Measurements from ENCODE around the gene ANKRD6. TPM values are rescaled to one million over a fixed set of nuclear protein-coding genes. Genes with fewer than 3 reads are reported as not detected.

The ANKRD6 gene
- polyA plus RNA-seq, 10 donors = 5.6 to 14.1 (median 8.4) TPM

GRCh38 chr6:89649682-89650081, 216.7 kb downstream of the ANKRD6 start:
- no peak for DNase-seq

- no peak for DNase-seq
These were observed 217.6 kb downstream of the ANKRD6 start for GRCh38 chr6:89650579-89650978.

- DNase-seq = no peak
These were observed 222.2 kb downstream of the ANKRD6 start for GRCh38 chr6:89655122-89655521.

- DNase-seq = no peak
These were observed 224.7 kb downstream of the ANKRD6 start for GRCh38 chr6:89657445-89658158.

GRCh38 chr6:89660981-89661380, 228.0 kb downstream of the ANKRD6 start:
- DNase-seq = no peak

DNA sequence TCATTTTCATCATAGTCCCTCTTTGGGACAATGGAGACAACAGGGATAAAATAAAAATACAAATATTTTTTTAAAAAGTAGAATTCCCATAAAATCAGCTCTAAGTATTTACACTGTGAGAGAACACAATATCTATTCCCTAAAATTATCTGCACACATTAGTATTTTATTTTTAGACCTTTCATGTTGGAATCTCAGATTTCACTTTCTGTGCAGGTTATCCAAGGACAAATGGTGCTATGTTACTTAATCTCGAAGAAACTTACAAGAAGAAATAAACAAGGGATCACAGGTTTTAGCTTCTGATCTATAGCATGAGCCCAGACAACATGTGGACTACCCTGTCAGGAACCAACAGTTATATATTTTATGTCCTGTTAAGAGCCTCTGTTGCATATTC, 228.6 kb downstream of the ANKRD6 start:
- DNase-seq = no peak

GRCh38 chr6:89662659-89663223, 229.8 kb downstream of the ANKRD6 start:
- no peak for DNase-seq

DNA sequence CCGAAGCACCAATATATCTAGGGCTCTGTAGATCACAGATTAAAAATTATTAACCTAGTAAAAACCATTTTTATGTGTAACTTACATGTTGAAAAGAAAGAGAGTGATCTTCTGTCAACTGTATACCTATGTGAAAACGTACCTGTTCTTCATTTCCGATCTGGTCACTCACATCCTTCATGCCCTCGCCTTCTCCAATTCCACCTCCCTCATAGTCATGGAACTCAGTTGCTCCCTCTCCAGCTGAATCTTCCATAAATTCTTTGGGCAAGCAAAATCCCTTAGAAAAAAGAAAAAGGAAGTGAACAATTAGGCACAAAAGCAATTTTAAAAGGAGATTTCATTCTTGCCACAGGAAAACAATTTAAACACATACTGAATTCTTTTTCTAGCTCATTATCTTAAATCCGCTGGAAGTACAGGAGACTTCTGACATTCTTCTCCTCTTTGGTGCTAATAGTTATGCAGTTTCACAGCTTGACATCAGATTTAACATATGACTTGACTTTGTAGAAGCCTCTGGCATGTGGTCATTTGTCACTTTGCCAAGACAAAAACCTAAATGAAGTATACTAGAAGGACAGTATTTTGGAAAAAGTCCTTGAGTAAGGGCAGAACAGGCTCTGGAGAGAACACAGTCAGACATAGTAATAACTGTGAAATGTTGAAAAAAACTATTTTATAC, 235.1 kb downstream of the ANKRD6 start:
- DNase-seq = no peak

DNA sequence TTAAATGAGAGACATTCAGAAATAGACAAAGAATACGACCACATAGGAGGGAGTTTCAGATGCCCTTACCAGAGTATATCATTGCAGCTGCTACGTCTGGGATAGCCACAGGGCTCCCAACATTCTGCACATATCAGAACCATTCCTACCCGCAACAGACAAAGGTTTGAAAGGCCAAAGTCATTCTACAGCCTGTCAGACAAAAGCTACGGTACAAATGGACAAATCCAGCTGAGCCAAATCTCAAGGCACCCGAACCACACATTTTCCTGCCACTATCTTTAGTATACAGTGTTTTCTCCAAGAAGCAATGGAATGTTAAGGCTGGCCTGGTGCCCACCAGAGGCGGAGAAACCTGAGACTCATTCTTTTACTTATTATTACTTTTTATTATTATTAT, 236.1 kb downstream of the ANKRD6 start:
- no peak for DNase-seq

- no peak for DNase-seq
These were observed 238.1 kb downstream of the ANKRD6 start for GRCh38 chr6:89670935-89671565.

GRCh38 chr6:89675949-89676748, 243.2 kb downstream of the ANKRD6 start:
- DNase-seq = peak; percentile 16 to 23 (median 20)

- no peak for DNase-seq
These were observed 245.6 kb downstream of the ANKRD6 start for GRCh38 chr6:89678531-89678930.

DNA sequence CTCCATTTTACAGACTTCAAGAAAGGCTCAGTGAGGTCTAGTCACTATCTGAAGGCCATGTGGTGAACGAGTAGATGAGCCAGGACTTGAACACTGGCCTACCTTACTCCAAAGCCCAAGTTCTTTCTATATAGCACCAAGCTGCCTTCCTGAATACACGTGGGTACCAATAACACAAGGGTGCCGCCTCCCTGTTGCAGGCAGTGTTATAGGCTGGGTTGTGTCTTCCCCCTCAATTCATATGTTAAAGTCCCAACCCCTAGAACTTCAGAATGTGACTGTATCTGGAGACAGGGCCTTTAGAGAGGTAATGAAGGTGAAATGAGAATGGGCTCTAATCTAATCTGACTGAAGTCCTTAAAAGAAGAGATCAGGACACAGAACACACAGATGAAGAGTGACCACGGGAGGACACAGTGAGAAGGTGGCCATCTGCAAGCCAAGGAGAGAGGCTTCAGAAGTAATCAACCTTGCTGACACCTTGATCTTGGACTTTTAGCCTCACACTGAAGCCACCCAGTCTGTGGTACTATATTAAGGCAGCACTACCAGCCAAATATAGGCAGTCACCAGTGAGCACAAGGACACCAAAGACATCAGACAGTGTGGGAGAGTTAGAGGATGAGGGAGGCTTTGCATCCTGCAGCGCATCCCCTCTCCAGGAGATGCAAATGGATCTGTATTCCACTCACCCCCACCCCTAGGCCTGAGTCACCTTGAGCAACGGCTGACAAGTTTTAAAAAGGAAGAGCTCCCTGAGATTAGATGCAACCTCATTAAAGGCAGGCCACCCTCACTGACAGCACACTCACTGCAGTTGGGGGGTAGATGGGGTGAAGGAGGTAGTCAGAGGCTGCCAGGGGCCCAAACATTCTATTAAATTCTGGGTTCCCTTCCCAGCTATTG, 246.5 kb downstream of the ANKRD6 start:
- no peak for DNase-seq

DNA sequence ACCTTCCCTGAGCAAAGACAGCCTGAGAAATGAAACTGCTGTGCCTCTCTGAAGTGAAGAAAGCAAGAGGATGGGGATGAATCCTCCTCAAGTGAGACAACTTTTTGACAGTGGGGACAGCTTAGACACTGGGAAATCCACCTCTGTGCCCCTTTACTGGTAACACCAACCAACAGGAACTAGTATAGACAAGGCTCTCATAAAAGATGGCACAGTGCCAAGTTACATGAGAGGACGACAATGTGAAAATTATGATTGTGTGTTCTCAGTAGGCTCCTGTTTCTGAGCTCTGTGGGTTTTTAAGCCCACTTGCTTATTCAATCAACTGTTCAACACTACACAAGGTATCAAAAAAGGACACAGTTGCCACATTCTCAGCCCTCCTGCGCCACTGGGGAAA, 247.2 kb downstream of the ANKRD6 start:
- DNase-seq = peak in 1 of 3 donors; percentile 3

GRCh38 chr6:89680551-89680950, 247.6 kb downstream of the ANKRD6 start:
- no peak for DNase-seq

DNA sequence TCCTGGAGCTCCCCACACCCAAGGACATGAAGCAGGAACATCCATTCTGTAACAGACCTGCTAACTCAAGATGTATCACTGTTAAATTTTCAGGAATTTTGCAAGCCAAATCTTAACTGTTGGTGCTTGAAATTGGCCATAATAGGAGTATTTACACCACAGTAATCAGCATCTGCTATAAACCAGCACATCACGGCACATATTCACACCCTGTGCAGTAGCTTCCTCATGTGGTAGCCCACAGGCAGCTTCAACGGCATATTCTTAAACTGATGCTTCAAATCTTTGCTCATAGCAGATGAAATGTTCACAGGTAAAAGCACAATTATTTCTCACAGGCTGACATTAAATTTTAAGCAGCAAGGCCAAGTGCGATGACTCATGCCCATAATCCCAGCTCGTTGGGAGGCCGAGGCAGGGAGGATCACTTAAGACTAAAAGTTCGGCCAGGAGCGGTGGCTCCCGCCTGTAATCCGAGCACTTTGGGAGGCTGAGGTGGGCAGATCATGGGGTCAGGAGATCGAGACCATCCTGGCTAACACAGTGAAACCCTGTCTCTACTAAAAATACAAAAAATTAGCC, 249.1 kb downstream of the ANKRD6 start:
- DNase-seq = no peak

- no peak for DNase-seq
These were observed 250.0 kb downstream of the ANKRD6 start for GRCh38 chr6:89682991-89683390.
